ENCODE data around the gene TRAF5.

DNA sequence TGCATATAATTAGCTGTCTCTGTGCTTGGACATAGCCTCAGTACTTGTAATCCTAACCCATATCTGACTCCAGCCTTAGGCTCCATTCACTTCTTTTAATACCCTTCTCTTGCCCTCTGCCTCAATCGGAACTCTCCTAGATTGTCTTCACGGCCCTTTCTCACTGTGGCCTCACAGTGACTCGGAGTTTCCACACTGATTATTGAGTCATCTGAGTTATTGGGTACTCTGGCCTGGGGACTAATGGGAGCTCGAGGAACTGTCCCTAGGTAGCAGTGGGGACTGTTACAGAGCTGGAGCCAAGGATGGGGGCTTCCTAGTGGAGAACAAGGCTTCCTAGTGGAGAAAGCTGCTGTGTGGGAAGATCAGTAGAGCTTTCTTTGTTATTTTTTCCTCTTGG, 17.0 kb downstream of the TRAF5 start:
- TF ChIP-seq POLR2A (IDR thresholded peaks at IDR 0.05), result no peak
- TF ChIP-seq POLR2AphosphoS5 (IDR thresholded peaks at IDR 0.05), result no peak
